GM19468 (cell line): ENCODE results near the gene CERS2.

ENCODE experiments used
- ATAC-seq: cut with Tn5 transposase; IDR thresholded peaks from one replicate; pipeline ENCODE4 v1.9.1; 2021; ENCODE audit warnings: mild to moderate bottlenecking, moderate library complexity, moderate number of reproducible peaks; ENCODE audit not compliant: unreplicated experiment; ENCODE audit errors: extremely low read depth

The CERS2 gene

DNA sequence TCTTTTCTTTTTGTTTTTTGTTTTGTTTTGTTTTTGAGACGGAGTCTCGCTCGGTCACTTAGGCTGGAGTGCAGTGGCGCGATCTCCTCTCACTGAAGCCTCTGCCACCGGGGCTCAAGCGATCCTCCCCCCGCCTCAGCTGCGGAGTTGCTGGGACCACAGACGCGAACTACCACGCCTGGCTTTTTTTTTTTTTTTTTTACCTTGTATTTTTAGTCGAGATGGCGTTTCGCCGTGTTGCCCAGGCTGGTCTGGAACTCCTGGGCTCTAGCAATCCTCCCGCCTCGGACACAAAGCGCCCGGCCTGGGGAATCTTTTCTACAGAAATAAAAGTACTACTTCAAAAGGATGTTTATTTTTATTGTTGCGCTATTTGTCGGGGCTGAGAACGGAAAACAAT is 49.6 kb downstream of the CERS2 start:
- ATAC-seq, result no peak

DNA sequence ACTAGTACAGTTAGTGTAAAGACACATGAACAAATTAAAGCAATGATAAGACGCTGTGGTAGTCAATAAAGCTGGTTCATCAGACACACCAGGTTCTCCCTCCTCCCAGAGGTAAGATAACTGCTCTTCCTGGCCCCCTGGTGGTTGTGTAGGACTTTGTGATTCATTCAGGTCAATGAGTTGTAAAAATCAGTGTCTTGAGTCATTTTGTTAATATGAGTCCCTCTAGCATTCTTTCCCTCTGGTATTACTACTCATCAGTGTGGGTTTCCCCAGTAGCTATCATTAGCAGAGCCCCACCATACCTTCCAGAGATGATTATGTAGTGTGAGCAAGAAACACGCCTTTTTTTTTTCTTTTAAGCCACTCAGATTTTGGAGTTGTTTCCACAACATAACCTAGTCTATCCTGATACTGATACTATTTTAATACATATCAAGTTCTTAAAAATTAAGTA is 52.1 kb downstream of the CERS2 start:
- no peak for ATAC-seq

DNA sequence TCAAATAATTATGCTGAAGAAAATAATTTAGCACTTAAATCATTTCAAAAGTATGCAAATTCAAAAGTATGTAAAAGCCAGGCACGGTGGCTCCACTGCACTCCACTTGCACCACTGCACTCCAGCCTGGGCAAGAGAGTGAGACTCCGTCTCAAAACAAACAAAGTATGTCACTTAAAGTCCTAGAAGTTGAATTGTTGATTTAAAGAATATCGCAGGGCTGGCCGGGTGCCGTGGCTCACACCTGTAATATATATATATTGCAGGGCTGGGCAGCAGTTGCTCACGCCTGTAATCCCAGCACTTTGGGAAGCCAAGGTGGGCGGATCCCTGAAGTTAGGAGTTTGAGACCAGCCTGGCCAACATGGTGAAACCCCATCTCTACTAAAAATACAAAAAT is 57.2 kb downstream of the CERS2 start:
- no peak for ATAC-seq
